HG03045 (cell line): ENCODE results near the gene ROBO1.
"Not testable (repeated sequence)": the region's sequence is repeated elsewhere in the genome, so short reads cannot be mapped to it uniquely, and the experiment has no call there.

Experiments used
- ATAC-seq: cut with Tn5 transposase; IDR thresholded peaks from one replicate; pipeline ENCODE4 v1.9.1; 2021; ENCODE audit warnings: mild to moderate bottlenecking, moderate library complexity; ENCODE audit not compliant: unreplicated experiment

The ROBO1 gene

GRCh38 chr3:79178471-79179180 is 589.2 kb downstream of the ROBO1 start:
- no peak for ATAC-seq

- no peak for ATAC-seq
These were observed 591.9 kb downstream of the ROBO1 start for GRCh38 chr3:79175870-79176269.

- not testable (repeated sequence) for ATAC-seq
These were observed 594.5 kb downstream of the ROBO1 start for GRCh38 chr3:79173259-79173658.

GRCh38 chr3:79172241-79172640 is 595.6 kb downstream of the ROBO1 start:
- no peak for ATAC-seq

- no peak for ATAC-seq
These were observed 597.8 kb downstream of the ROBO1 start for GRCh38 chr3:79170021-79170420.

- no peak for ATAC-seq
These were observed 600.0 kb downstream of the ROBO1 start for GRCh38 chr3:79167651-79168416.

- ATAC-seq = no peak
These were observed 605.1 kb downstream of the ROBO1 start for GRCh38 chr3:79162653-79163052.

- no peak for ATAC-seq
These were observed 605.9 kb downstream of the ROBO1 start for GRCh38 chr3:79161941-79162340.

GRCh38 chr3:79160421-79160820 is 607.4 kb downstream of the ROBO1 start:
- ATAC-seq = no peak

- no peak for ATAC-seq
These were observed 608.1 kb downstream of the ROBO1 start for GRCh38 chr3:79159736-79160135.

GRCh38 chr3:79157191-79157590 is 610.6 kb downstream of the ROBO1 start:
- no peak for ATAC-seq

- no peak for ATAC-seq
These were observed 612.9 kb downstream of the ROBO1 start for GRCh38 chr3:79154865-79155264.

GRCh38 chr3:79148786-79149185 is 619.0 kb downstream of the ROBO1 start:
- ATAC-seq = no peak

GRCh38 chr3:79146024-79146423 is 621.8 kb downstream of the ROBO1 start:
- no peak for ATAC-seq

- no peak for ATAC-seq
These were observed 627.1 kb downstream of the ROBO1 start for GRCh38 chr3:79140708-79141107.

- no peak for ATAC-seq
These were observed 628.3 kb downstream of the ROBO1 start for GRCh38 chr3:79139395-79140068.

GRCh38 chr3:79125313-79125984 is 642.3 kb downstream of the ROBO1 start:
- no peak for ATAC-seq

- ATAC-seq = no peak
These were observed 652.3 kb downstream of the ROBO1 start for GRCh38 chr3:79115458-79115857.

- ATAC-seq = no peak
These were observed 653.9 kb downstream of the ROBO1 start for GRCh38 chr3:79113876-79114275.

GRCh38 chr3:79111375-79112052 is 656.3 kb downstream of the ROBO1 start:
- ATAC-seq = no peak

- no peak for ATAC-seq
These were observed 658.0 kb downstream of the ROBO1 start for GRCh38 chr3:79109754-79110153.
